Activated T-helper 1 cell treated with anti-CD3 and anti-CD28 coated beads, Interleukin-2, amount 50 U/mL, for 16 hours (primary cell): ENCODE data around the gene BRCA2.

Experiments used
- DNase-seq, 2 donors: peaks; one replicate each; pipeline ENCODE4 v3.0.0-alpha.2; 2020; ENCODE audit warnings: low read depth in 1 of 2, low spot score in 1 of 2

Gene BRCA2

DNA sequence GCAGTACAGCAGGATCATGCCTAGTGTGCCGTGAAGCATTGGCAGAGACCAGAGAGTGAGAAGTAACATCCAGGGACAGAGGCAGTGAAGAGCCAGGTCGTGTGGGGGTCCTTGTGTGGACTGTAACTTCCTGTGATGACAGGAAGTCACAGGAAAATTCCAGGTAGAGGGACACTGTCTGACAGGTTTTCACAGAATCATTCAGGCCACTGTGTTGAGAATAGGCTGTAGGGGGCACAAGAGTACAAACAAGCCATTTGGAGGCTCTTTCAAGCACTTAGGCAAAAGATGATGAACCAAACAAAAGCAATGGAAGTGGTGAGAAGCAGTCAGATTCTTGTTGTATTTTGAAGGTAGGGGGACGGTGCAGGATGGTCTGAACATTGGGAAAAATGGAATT is 66.2 kb downstream of the BRCA2 start:
- no peak for DNase-seq

DNA sequence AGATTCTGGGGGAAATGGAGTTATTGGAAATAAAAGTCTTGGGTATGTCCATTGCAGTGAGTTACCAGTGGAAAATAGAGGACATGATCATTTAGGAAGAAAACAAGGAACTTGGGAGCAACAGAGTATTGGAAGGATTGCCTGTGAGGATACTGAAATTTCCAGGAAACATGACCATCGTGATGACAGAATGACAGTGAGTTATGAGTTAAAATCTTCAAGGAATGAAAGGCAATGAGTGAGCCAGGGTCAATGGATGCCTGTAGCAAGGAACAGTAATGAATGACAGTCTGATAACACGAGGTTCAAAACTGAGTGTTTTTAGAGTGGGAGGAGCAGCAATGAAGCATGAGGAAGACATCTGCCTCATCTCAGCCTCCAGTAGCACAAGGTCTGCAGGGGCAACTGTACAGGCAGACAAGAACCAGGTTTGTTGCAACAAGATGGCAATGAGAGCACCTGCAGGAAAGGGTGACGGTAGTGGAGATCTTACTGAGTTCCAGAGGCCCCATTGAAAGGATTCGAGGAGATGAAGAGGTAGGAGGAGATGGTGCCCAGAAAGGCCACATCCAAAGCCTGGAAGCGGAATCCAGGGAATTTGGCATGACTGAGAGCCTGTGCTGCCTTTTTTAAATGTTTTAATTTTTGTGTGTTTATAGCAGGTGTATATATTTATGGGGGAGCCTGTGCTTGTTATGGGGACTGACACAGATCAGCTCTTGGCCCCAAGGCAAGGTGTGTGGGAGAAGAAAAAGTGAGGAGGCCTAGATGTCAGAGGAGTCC is 68.7 kb downstream of the BRCA2 start:
- DNase-seq: no peak

DNA sequence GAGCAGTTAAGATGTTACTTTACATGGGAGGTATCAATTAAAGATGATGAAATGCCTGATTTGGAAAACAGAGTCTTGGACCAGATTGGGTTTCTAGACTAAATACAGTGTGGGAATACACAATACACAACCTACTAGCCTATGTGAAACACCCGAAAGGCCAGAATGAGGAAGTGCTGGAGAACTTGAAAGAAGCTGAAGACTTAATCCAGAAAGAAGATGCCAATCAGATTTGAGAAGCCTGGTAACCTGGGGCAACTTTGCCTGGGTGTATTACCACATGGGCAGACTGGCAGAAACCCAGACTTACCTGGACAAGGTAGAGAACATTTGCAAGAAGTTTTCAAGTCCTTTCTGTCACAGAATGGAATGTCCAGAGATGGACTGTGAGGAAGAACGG is 69.4 kb downstream of the BRCA2 start:
- DNase-seq: no peak

DNA sequence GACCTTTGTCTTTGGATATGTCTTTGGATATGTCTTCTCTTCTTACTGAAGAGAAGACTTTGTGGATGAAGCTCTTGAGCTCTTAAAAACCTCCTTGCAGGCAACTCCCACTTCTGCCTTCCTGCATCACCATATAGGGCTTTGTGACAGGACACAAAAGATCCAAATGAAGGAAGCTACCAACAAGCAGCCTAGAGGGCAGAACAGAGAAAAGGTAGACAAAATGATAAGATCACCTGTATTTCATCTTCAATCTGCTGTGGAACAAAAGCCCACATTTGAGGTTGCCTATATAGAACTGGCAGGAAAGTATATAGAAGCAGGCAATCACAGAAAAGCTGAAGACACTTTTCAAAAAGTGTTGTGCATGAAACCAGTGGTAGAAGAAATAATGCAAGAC is 70.1 kb downstream of the BRCA2 start:
- no peak for DNase-seq

DNA sequence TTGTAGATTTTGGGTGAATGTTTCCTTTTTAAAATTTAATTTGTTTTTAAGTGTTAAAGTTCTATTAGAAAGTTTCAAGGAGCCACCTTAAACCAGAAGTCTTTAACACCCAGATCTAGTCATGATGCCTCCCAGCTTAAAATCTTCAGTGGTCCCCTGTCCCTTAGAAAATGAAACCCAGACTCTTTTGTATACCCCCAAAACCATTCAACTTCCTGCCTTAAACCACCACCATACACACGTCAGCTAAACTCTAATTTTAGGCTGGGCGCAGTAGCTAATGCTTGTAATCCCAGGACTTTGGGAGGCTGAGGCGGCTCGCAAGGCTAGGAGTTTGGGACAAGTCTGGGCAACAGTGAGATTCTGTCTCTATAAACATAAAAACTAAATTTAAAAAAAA is 74.7 kb downstream of the BRCA2 start:
- DNase-seq: no peak

DNA sequence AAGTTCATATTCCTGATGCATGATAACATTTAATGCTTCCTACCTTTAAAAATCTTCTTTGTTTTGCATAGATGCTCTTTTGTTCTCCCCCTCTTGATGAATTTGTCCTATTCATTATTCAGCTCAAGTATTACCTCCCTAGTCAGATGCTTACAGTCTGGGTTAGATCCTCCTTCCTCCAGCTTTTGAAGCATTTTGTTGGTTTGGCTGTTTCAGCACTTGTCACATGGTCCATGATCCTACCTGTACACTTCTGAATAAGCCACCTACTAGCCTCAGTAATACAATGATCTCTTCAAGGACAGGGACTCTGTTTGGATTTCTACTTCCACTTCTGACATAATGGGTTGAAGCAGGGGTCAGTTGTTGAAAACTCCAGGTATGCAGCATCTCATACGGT is 75.2 kb downstream of the BRCA2 start:
- no peak for DNase-seq

DNA sequence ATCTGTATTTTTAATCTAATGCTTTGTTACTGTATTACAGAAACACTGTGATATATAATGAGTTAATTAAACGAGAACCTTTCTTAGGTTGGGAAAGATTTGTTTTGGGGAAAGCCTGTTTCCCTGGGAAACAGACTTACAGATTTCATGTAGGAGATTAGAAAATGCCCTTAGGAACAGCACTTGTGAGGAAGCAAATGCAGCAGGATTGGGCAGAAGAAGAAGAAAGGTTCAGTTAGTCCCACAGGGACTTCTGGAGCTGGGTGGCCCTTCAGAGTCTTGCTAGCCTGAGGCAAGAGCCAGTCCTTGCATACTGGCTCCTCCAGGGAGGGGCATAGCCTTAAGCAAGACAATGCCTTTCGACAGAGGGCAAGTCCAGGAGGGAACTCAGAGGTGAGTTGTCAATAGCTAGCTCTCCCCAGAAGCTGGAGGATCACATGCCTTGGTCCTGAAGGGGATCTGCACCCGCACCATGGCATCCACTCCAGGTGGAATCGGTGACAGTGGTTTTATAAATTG is 75.9 kb downstream of the BRCA2 start:
- DNase-seq: no peak

DNA sequence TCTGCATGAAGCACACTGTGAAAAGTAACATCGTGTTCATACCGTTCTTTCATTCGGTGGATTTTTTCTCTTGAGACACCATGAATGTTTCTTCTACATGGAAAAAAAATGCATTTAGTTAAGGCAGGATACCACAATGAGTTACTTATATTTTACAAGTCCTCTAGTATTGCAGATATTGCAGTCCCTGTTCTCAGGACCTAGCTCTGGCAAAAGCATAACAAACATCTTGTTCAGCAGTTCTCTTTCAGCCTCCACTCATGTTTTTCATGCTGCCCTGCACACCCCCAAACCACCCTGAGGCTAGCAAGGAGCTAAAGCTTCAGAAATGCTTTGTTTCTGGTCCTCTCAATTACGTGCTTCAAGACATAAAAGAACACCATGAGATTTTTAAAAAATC is 87.8 kb downstream of the BRCA2 start:
- no peak for DNase-seq

DNA sequence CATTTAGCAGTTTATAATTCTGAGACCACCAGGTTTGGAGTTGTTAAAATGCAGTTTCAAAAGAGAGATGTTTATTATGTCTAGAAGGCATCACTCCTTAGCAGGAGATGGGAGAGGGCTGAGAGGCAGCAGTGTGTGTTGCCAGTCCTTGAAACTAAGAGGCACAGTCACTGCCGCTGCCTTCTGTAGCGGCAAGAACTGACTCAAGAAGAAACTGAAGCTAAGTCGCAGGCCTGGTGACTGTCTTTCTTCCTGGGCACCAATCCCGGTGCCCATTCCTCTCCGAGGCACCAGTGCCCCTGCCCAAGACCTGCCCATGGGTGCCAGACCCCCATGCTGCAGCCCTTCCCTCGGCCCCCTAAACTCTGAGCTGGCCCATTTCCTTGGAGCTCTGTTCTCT is 92.5 kb downstream of the BRCA2 start:
- no peak for DNase-seq

DNA sequence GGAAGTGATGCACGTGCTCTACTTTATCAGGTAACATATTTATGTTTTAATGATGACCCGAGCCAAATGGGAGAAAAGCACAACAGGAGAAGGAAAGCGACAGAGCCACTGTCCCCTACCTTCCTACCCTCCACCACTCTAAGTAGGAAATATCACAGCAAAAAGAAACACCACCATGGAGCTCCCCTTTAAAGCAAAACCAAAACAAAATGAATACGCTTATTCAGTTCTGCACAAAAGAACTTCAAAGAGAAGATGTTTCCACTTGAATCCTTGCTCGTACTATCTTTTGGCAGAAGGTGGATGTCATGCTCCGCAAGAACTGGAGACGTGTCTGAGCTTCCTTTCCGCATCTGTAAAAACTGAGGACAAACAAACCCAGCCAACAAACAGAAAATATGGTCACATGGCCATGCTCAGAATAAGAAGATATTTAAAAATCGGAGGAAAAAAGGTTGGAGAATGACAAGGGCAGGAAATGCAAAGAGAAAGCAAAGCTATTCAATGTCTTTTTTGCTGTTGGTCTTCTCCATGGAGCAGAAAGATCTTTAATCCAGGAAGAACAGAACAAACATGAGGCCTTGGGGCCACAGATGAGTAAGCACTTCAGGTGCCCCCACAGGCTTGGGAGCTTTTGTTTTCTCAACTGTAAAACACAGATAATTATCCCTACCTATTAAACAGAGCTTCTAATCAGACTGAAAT is 93.1 kb downstream of the BRCA2 start:
- no peak for DNase-seq

DNA sequence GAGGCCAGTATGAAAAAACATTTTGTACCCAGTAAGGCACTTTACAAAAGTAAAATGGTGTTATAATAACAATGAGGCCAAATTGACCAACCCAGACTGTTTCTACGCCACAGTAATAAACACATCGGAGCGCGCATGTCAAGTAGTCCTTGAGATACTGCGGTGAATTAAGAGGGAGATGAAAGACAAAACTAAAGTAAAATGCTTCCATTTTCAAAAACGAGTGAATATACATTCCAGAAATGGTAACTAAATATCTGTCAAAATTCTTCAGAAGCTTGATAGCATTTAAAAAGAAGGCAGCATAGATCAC is 93.6 kb downstream of the BRCA2 start:
- no peak for DNase-seq

DNA sequence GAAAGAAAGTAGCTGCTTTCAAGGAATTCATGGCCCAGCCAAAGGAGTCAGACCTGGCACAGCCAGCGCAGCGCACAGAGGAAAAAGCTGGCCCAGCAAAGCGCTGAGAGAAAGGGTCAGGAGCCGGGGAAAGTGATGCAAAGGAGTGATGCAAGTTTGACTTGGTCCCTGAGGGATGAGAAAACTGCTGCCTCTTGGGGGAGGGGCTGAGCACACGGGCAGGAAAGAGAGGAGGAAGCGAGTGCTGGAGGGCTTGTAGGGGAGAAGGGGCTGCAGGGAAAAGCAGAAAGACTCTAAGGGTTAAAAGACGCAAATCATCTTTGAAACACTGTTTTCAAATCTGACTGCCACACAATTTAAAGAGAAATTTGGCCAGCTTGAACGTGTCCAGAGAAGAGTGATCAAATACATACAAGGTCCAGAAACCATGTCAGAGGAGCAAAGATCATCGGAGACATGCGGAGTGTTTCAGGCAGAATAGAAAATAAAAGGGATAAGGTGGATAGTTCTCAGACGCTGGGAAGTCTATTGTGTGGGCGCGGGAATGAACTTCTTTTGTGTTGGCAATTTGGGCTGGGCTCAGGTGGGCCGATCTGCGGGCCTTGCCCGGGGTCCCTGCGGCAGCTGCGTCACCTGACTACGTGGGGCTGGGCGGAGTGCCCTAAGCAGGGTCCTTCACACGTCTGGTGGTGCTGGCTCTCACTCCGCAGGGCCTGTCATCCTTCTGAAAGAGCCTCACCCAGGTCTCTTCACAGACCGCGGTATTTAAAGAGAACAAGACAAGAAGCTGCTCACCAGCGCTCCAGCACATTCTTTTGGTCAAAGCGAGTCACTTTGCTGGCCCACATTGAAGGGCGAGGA is 94.5 kb downstream of the BRCA2 start:
- DNase-seq: no peak

DNA sequence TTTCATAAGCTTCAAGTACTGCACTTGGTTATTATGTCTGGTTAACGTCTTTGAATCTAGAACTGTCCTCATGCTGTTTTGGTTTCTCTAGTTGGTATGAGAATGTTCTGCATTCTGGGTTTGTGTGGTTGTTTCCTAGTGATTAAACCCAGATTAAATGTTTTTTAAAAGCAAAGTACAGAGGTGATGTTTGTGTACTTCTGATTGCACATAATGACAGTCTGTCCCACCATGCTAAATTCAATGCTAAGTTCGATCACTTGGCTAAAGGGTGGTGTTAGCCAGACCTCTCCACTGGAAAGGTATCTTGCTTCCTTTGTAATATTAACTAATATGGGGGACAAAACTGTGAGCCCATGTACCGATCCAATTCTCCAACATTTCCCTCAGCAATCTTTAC is 98.0 kb downstream of the BRCA2 start:
- no peak for DNase-seq

DNA sequence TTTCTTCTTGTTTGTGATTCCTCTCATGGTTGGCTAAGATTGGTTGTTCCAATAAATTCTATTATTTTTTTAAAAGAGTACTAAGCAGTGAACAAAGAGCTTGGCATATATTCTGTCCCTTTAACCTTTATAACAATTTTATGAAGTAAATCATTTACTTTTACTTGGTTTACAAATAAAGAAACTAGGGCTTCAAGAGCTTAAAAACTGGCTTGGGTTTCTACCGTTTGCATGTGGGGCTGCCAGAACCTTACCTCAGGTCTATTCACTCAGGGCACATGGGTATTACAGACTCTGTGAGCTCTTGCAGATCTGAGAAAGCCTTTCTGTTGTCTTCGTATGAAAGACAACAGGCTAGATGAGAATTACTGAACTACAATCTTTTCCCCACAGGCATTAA is 99.3 kb downstream of the BRCA2 start:
- no peak for DNase-seq

DNA sequence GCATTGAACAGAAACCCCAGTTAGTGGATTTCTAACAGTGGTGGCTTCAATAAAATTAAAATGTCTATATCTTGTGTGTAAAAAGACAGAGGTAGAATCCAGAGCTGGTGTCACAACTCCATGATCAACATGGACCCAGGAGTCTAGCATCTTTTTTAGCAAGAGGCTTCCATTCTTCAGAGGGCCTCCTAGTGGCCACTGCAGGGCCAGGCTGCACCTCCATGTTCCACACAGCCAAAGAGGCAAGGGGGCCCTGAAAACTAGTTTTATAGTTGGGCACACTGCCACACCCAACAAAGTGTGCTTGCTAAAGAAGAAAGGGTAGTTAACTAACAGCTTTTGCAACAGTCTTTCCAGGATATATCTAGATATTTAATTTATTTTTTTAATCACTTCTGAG is 99.7 kb downstream of the BRCA2 start:
- DNase-seq: no peak

DNA sequence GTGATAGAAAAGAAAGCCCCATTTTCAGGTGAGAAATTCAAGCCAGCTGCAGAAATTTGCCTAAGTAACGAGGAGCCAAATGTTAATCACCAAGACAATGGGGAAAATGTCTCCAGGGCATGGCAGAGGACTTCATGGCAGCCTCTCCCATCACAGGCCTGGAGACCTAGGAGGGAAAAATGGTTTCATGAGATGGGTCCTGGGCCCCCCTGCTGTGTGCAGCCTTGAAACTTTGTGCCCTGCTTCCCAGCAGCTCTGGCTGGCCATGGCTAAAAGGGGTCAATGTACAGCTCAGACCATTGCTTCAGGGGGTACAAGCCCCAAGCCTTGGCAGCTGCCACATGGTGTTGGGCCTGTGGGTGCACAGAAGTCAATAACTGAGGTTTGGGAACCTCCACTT is 102.7 kb downstream of the BRCA2 start:
- DNase-seq: no peak

DNA sequence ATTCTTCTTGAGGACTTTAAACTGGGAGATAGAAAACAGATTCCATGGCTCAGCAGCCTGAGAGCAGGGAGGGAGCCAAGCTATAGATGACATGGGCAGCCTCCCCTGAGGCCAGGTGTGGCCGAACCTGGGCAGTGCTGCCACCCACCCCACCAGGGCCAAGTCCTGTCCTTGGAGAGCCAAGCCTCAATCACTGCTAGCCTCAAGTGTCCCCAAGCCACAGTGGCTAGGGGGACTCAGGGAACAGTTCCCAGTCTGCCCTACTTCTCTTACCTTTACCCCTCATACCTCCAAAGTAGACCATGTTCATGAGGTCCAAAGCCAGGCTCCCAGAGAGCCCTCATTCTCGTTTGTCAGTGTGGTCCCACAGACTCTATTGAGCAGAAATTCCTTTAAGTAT is 104.6 kb downstream of the BRCA2 start:
- no peak for DNase-seq

DNA sequence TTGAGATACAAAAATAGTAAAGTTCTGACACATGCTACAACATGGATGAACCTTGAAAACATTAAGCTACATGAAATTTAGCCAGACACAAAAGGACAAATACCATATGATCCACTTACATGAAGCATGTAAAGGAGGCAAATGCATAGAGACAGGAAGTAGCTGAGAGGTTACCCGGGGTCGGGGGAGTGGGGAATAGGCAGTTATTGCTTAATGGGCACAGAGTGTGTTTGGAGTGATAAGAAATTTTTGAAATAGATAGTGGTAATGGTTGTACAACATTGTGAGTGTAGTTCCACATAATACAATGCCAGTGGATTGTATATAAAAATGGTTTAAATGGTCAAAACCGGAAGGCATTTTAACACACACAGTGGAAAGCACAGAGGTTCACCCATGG is 108.3 kb downstream of the BRCA2 start:
- DNase-seq: no peak

DNA sequence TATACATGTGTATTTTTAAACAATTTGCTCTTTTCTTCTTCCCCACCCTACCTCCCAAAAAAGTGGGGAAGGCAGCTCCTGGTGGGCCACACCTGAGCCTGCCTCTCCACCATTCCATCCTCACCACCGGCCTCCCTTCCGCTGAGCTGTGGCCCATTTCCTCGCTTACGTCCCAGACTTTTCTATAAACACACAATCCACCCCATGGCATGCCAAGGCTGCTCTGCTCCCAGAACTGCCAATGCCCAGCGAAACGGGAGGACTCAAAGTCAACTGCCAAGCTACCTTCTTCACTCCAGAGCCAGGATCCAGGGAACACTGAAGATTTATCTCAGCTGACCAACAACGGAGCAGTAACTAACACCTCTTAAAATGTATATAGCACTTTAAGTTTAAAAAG is 109.8 kb downstream of the BRCA2 start:
- no peak for DNase-seq

DNA sequence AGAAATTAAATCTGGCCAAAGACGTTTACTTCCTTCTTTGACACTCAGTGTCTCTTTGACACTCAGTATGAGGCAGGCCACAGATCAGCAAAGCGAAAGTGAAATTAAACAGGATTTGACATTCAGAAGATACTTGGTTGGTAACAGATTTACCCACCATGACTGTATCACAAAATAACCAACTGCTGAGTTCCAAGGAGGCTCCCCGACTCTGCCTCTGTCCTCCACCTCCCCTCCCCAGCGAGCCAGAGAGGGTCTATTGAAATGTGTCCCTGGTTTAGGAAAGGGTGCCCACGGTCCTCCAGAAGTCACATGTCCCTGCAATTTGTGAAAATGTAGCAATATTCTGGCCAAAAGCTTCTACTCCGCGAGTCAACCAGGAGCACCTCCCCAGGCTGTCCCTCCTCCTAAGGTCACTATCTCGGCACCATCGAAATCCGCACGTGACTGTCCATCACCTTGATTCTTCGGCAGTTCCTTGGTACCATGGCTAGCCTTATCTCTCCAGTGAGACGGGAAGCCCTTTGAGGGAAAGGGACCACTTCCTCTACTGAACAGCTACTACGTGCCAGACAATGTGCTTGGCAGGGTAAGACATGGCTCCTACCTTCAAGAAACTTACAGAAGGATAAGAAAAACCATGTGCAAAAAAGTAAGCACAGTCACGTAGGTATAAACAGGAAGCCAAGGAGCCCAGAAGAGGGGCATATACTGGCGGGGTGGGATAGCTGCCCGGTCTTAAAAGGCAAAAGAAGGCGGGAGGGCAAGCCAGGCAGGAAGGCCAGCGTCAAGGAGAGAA is 111.1 kb downstream of the BRCA2 start:
- DNase-seq: no peak
